Measurements from ENCODE around the gene GOLGA1. TPM values are rescaled to one million over a fixed set of nuclear protein-coding genes. Genes with fewer than 3 reads are reported as not detected.
"Not testable (repeated sequence)": the region's sequence is repeated elsewhere in the genome, so short reads cannot be mapped to it uniquely, and the experiment has no call there.

GOLGA1 gene
- total RNA-seq, 1 donor from 2014 or later, result 19.4 TPM

DNA sequence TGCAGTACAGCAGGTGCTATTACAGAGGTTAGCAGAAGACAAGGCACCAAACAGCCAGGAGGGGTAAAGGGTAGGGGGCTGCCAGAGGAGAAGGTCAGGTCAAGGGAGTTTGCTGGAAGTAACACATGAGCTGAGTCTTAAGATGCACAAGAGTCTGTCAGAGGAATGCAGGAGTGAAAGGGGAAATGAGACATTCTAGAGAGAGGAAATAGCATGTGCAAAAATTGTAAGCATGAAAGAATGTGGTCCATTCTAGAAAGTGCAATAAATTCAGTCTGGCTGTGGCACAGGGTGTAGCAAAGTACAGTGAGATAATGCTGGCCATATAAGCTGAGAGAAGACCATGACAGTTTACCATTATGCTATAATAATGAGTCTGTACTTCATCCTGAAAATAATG is 6.6 kb downstream of the GOLGA1 start:
- no peak overlapping the region for H3K27ac Mint-ChIP-seq
- DNase-seq (ENCODE audit: low spot score, unreplicated experiment), result no peak
- no peaks in the 10 kb centered on the region for H3K4me1 Mint-ChIP-seq (ENCODE audit: low read depth)
- H3K4me3 Mint-ChIP-seq (ENCODE audit: low read depth), result no peak overlapping the region
- no peaks in the 10 kb centered on the region for H3K27me3 Mint-ChIP-seq
- no peaks in the 10 kb centered on the region for H3K9me3 Mint-ChIP-seq (ENCODE audit: low read depth)
- H3K36me3 Mint-ChIP-seq (ENCODE audit: insufficient read depth), result peaks cover 3% of the 10 kb centered on the region
- TF ChIP-seq, protein P1, sequence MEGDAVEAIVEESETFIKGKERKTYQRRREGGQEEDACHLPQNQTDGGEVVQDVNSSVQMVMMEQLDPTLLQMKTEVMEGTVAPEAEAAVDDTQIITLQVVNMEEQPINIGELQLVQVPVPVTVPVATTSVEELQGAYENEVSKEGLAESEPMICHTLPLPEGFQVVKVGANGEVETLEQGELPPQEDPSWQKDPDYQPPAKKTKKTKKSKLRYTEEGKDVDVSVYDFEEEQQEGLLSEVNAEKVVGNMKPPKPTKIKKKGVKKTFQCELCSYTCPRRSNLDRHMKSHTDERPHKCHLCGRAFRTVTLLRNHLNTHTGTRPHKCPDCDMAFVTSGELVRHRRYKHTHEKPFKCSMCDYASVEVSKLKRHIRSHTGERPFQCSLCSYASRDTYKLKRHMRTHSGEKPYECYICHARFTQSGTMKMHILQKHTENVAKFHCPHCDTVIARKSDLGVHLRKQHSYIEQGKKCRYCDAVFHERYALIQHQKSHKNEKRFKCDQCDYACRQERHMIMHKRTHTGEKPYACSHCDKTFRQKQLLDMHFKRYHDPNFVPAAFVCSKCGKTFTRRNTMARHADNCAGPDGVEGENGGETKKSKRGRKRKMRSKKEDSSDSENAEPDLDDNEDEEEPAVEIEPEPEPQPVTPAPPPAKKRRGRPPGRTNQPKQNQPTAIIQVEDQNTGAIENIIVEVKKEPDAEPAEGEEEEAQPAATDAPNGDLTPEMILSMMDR (IDR thresholded peaks at IDR 0.05; ENCODE audit: unreplicated experiment), result no peak

DNA sequence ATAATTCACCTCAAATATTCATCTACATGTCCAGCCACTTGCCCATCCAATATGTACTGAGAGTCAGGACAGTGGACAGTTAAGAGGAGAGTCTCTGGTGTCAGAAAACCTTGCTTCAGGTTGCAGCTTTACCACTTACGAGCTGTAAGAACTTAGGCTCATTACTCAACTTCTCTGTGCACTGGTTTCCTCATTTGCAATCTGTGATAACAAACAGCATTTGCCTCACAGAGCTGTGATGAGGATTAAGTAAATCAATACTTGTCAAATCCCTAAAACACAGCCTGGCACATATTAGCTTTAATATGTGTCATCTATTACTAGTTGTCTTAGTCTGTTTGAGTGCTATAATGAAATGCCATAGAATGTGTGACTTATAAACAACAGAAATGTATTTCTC is 8.6 kb downstream of the GOLGA1 start:
- H3K36me3 Mint-ChIP-seq (ENCODE audit: insufficient read depth), result peaks cover 5% of the 10 kb centered on the region
- H3K4me3 Mint-ChIP-seq (ENCODE audit: low read depth), result no peak overlapping the region
- no peaks in the 10 kb centered on the region for H3K27me3 Mint-ChIP-seq
- H3K4me1 Mint-ChIP-seq (ENCODE audit: low read depth), result no peaks in the 10 kb centered on the region
- no peaks in the 10 kb centered on the region for H3K9me3 Mint-ChIP-seq (ENCODE audit: low read depth)
- H3K27ac Mint-ChIP-seq, result no peak overlapping the region
- TF ChIP-seq, protein P1 (IDR thresholded peaks at IDR 0.05; ENCODE audit: unreplicated experiment), result no peak
- no peak for DNase-seq (ENCODE audit: low spot score, unreplicated experiment)

DNA sequence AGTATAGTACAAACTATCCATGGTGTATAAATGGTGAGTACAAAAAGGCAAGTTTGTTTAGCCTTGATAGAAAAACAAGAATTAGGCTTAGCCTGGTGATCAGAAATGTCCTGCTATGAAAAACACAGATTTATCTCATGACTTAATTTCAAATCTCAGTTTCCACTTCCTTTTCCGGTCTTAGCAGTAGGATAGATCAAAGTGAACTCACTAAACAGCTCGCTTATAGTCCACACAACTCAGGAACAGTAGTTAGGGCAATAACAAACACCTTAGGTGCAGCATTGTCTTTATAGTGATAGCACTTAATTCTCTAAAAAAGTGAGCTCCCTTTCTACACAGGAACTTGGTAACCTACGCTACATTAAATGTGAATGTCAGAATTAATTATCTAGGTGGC is 11.4 kb downstream of the GOLGA1 start:
- TF ChIP-seq, protein P1 (IDR thresholded peaks at IDR 0.05; ENCODE audit: unreplicated experiment), result no peak
- DNase-seq (ENCODE audit: low spot score, unreplicated experiment), result no peak
- H3K27ac Mint-ChIP-seq, result no peak overlapping the region
- no peak overlapping the region for H3K4me3 Mint-ChIP-seq (ENCODE audit: low read depth)
- H3K9me3 Mint-ChIP-seq (ENCODE audit: low read depth), result no peaks in the 10 kb centered on the region
- H3K4me1 Mint-ChIP-seq (ENCODE audit: low read depth), result no peaks in the 10 kb centered on the region
- H3K36me3 Mint-ChIP-seq (ENCODE audit: insufficient read depth), result peaks cover 4% of the 10 kb centered on the region
- H3K27me3 Mint-ChIP-seq, result no peaks in the 10 kb centered on the region

DNA sequence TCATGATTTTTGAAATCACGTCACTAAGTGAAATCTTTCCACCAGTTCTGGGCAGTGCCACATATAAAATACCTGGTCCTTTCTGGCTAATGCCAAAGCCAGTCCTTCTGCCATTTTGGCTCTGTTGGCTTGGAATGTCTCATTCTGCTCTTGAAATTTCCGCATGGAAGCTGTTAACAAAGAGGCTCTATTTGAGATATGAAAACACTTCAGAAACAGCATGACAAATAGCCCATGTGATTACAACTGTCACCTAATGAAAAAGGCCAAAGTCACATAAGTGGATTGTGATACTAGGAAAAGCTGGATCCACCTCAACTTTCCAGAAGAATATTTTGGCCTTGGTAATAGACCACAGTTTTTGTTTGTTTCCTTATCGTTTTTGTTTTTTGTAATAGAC is 12.8 kb downstream of the GOLGA1 start:
- Mint-ChIP-seq H3K4me1 (ENCODE audit: low read depth) (no peaks in the 10 kb centered on the region), H3K27me3 (no peaks in the 10 kb centered on the region), H3K9me3 (ENCODE audit: low read depth) (no peaks in the 10 kb centered on the region), H3K36me3 (ENCODE audit: insufficient read depth) (peaks cover 4% of the 10 kb centered on the region), H3K4me3 (ENCODE audit: low read depth) (no peak overlapping the region), H3K27ac (no peak overlapping the region)
- no peak for DNase-seq (ENCODE audit: low spot score, unreplicated experiment)
- TF ChIP-seq, protein P1 (IDR thresholded peaks at IDR 0.05; ENCODE audit: unreplicated experiment), result no peak

DNA sequence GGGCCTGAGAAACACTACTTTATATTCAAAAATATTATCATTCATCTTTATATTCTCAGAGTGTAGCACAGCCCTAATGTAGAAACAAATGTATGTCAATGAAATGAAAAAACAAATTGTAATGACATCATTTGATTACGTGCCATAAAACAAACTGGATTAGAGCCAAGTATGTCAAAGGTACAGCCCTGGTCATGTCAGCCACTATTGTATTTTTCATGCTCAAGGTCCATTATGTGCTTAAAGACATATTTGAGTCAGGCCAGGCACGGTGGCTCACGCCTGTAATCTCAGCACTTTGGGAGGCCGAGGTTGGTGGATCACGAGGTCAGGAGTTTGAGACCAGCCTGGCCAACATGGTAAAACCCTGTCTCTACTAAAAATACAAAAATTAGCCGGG is 20.5 kb downstream of the GOLGA1 start:
- H3K36me3 Mint-ChIP-seq (ENCODE audit: insufficient read depth), result peaks cover 10% of the 10 kb centered on the region
- not testable (repeated sequence) for H3K9me3 Mint-ChIP-seq (ENCODE audit: low read depth); H3K27ac Mint-ChIP-seq; H3K27me3 Mint-ChIP-seq; DNase-seq (ENCODE audit: low spot score, unreplicated experiment); H3K4me3 Mint-ChIP-seq (ENCODE audit: low read depth); H3K4me1 Mint-ChIP-seq (ENCODE audit: low read depth)

DNA sequence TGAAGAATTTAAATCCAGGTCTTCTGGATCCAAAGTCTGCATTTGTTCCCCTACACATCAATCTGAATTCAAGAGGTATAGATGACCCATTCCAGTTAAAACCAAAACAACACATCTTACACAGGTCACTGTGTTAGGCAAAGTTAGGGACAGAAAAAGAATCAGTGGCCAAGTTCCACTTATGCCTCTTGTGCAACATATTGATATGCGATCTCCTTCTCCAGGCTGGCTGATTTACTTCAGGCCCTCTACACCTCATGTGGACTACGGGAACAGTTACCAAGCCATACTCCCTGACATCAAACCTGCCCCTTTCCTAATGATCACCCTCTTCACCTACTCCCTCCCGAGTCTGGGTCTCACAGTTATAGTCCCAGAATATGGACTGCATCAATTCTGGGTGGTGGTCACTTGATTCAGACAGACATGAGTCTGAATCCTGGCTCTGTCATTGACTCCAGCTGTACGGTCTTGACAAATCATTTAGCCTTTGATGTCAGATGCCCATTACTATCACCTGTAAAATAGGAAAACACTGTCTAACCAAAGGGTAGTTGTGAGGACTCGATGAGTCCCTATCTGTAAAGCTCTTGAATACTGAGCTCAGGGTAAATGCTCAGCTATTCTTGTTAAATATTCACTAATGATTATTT is 26.0 kb downstream of the GOLGA1 start:
- no peak overlapping the region for H3K27ac Mint-ChIP-seq
- H3K4me3 Mint-ChIP-seq (ENCODE audit: low read depth), result no peak overlapping the region
- no peaks in the 10 kb centered on the region for H3K4me1 Mint-ChIP-seq (ENCODE audit: low read depth)
- no peak for DNase-seq (ENCODE audit: low spot score, unreplicated experiment)
- peaks cover 16% of the 10 kb centered on the region for H3K36me3 Mint-ChIP-seq (ENCODE audit: insufficient read depth)
- TF ChIP-seq, protein P1 (IDR thresholded peaks at IDR 0.05; ENCODE audit: unreplicated experiment), result no peak
- H3K9me3 Mint-ChIP-seq (ENCODE audit: low read depth), result no peaks in the 10 kb centered on the region
- H3K27me3 Mint-ChIP-seq, result no peaks in the 10 kb centered on the region
